ENCODE measurements around the gene ANKS6.

ANKS6 gene

GRCh38 chr9:98781588-98782383 is 14.6 kb downstream of the ANKS6 start:
- no peak overlapping the region for H3K27ac ChIP-seq (ENCODE audit: low read depth, low read length)
- H2AK5ac ChIP-seq (ENCODE audit: low read length) = no peak overlapping the region

GRCh38 chr9:98780059-98780749 is 16.2 kb downstream of the ANKS6 start:
- WGBS (ENCODE audit: extremely low coverage, insufficient coverage, low lambda C conversion rate) = no CpG with 5 or more reads among the region's 11 CpGs

More at GRCh38 chr9:98781588-98782383, 14.6 kb downstream of the ANKS6 start:
- Histone ChIP-seq H3K4me3 (ENCODE audit: low read length) (no peak overlapping the region), H2BK15ac (replicated peaks; ENCODE audit: low read depth) (no peak overlapping the region), H3K18ac (ENCODE audit: low read length) (no peak overlapping the region), H3K56ac (ENCODE audit: low read length) (no peak overlapping the region), H3K4ac (ENCODE audit: low read depth, low read length) (no peak overlapping the region), H2BK5ac (ENCODE audit: low read length) (no peak overlapping the region), H3K79me2 (ENCODE audit: control insufficient read depth, insufficient read depth, low read length) (no peaks in the 10 kb centered on the region), H3K79me1 (ENCODE audit: low read length) (no peaks in the 10 kb centered on the region), H4K5ac (ENCODE audit: low read length) (no peak overlapping the region), H3K9ac (ENCODE audit: low read length) (no peak overlapping the region), H3K4me2 (ENCODE audit: low read length) (no peak overlapping the region), H4K8ac (ENCODE audit: low read depth, low read length) (no peak overlapping the region), H2BK120ac (ENCODE audit: low read depth, low read length) (no peak overlapping the region), H3K4me1 (ENCODE audit: control insufficient read depth, low read depth, low read length) (no peaks in the 10 kb centered on the region), H3K36me3 (ENCODE audit: control insufficient read depth, insufficient read depth, low read length) (peaks cover 5% of the 10 kb centered on the region), H3K23ac (ENCODE audit: low read length) (no peak overlapping the region), H3K27me3 (ENCODE audit: insufficient read depth, low read length, poor library complexity) (no peaks in the 10 kb centered on the region)
- DNase-seq = no peak
- WGBS (ENCODE audit: extremely low coverage, insufficient coverage, low lambda C conversion rate) = no CpG with 5 or more reads among the region's 11 CpGs

GRCh38 chr9:98778711-98779530 is 17.4 kb downstream of the ANKS6 start:
- WGBS (ENCODE audit: extremely low coverage, insufficient coverage, low lambda C conversion rate) = no CpG with 5 or more reads among the region's 8 CpGs
- no peak overlapping the region for H4K8ac ChIP-seq (ENCODE audit: low read depth, low read length)
- no peak overlapping the region for H3K27ac ChIP-seq (ENCODE audit: low read depth, low read length)

More at GRCh38 chr9:98780059-98780749, 16.2 kb downstream of the ANKS6 start:
- Histone ChIP-seq H3K79me2 (ENCODE audit: control insufficient read depth, insufficient read depth, low read length) (no peaks in the 10 kb centered on the region), H3K4me1 (ENCODE audit: control insufficient read depth, low read depth, low read length) (no peaks in the 10 kb centered on the region), H3K36me3 (ENCODE audit: control insufficient read depth, insufficient read depth, low read length) (peaks cover 5% of the 10 kb centered on the region), H3K18ac (ENCODE audit: low read length) (no peak overlapping the region), H2BK15ac (replicated peaks; ENCODE audit: low read depth) (no peak overlapping the region), H2BK5ac (ENCODE audit: low read length) (no peak overlapping the region), H3K4ac (ENCODE audit: low read depth, low read length) (no peak overlapping the region), H3K9ac (ENCODE audit: low read length) (no peak overlapping the region), H2BK120ac (ENCODE audit: low read depth, low read length) (no peak overlapping the region), H3K23ac (ENCODE audit: low read length) (no peak overlapping the region), H3K4me3 (ENCODE audit: low read length) (no peak overlapping the region), H3K27me3 (ENCODE audit: insufficient read depth, low read length, poor library complexity) (no peaks in the 10 kb centered on the region), H2AK5ac (ENCODE audit: low read length) (no peak overlapping the region), H4K8ac (ENCODE audit: low read depth, low read length) (no peak overlapping the region), H3K4me2 (ENCODE audit: low read length) (no peak overlapping the region), H3K79me1 (ENCODE audit: low read length) (no peaks in the 10 kb centered on the region), H3K27ac (ENCODE audit: low read depth, low read length) (no peak overlapping the region), H4K5ac (ENCODE audit: low read length) (no peak overlapping the region), H3K56ac (ENCODE audit: low read length) (no peak overlapping the region)
- no peak for DNase-seq

GRCh38 chr9:98778251-98778650 is 18.1 kb downstream of the ANKS6 start:
- no peak overlapping the region for H3K4ac ChIP-seq (ENCODE audit: low read depth, low read length)
- no peak overlapping the region for H2BK120ac ChIP-seq (ENCODE audit: low read depth, low read length)
- DNase-seq = no peak
- no peak overlapping the region for H2AK5ac ChIP-seq (ENCODE audit: low read length)
- H4K5ac ChIP-seq (ENCODE audit: low read length) = no peak overlapping the region
- H3K27ac ChIP-seq (ENCODE audit: low read depth, low read length) = no peak overlapping the region
- no peak overlapping the region for H4K8ac ChIP-seq (ENCODE audit: low read depth, low read length)
- H3K79me2 ChIP-seq (ENCODE audit: control insufficient read depth, insufficient read depth, low read length) = no peaks in the 10 kb centered on the region
- H2BK15ac ChIP-seq (replicated peaks; ENCODE audit: low read depth) = no peak overlapping the region
- H3K4me3 ChIP-seq (ENCODE audit: low read length) = no peak overlapping the region
- no peaks in the 10 kb centered on the region for H3K27me3 ChIP-seq (ENCODE audit: insufficient read depth, low read length, poor library complexity)
- H3K36me3 ChIP-seq (ENCODE audit: control insufficient read depth, insufficient read depth, low read length) = peaks cover 6% of the 10 kb centered on the region
- no peak overlapping the region for H3K23ac ChIP-seq (ENCODE audit: low read length)
- H3K9ac ChIP-seq (ENCODE audit: low read length) = no peak overlapping the region
- no CpG with 5 or more reads among the region's 8 CpGs for WGBS (ENCODE audit: extremely low coverage, insufficient coverage, low lambda C conversion rate)
- no peak overlapping the region for H3K4me2 ChIP-seq (ENCODE audit: low read length)
- no peaks in the 10 kb centered on the region for H3K4me1 ChIP-seq (ENCODE audit: control insufficient read depth, low read depth, low read length)
- H3K18ac ChIP-seq (ENCODE audit: low read length) = no peak overlapping the region
- H2BK5ac ChIP-seq (ENCODE audit: low read length) = no peak overlapping the region
- H3K79me1 ChIP-seq (ENCODE audit: low read length) = no peaks in the 10 kb centered on the region
- H3K56ac ChIP-seq (ENCODE audit: low read length) = no peak overlapping the region

More at GRCh38 chr9:98778711-98779530, 17.4 kb downstream of the ANKS6 start:
- H2BK120ac ChIP-seq (ENCODE audit: low read depth, low read length) = no peak overlapping the region
- no peak overlapping the region for H3K4ac ChIP-seq (ENCODE audit: low read depth, low read length)
- H3K23ac ChIP-seq (ENCODE audit: low read length) = no peak overlapping the region
- H3K9ac ChIP-seq (ENCODE audit: low read length) = no peak overlapping the region
- H3K36me3 ChIP-seq (ENCODE audit: control insufficient read depth, insufficient read depth, low read length) = peaks cover 5% of the 10 kb centered on the region
- no peak overlapping the region for H3K4me2 ChIP-seq (ENCODE audit: low read length)
- no peak overlapping the region for H4K5ac ChIP-seq (ENCODE audit: low read length)
- H3K79me2 ChIP-seq (ENCODE audit: control insufficient read depth, insufficient read depth, low read length) = no peaks in the 10 kb centered on the region
- H2BK15ac ChIP-seq (replicated peaks; ENCODE audit: low read depth) = no peak overlapping the region
- no peak overlapping the region for H2AK5ac ChIP-seq (ENCODE audit: low read length)
- H3K79me1 ChIP-seq (ENCODE audit: low read length) = no peaks in the 10 kb centered on the region
- H3K27me3 ChIP-seq (ENCODE audit: insufficient read depth, low read length, poor library complexity) = no peaks in the 10 kb centered on the region
- no peak overlapping the region for H3K56ac ChIP-seq (ENCODE audit: low read length)
- no peak overlapping the region for H2BK5ac ChIP-seq (ENCODE audit: low read length)
- DNase-seq = no peak
- H3K4me3 ChIP-seq (ENCODE audit: low read length) = no peak overlapping the region
- H3K4me1 ChIP-seq (ENCODE audit: control insufficient read depth, low read depth, low read length) = no peaks in the 10 kb centered on the region
- H3K18ac ChIP-seq (ENCODE audit: low read length) = no peak overlapping the region

- H3K36me3 ChIP-seq (ENCODE audit: control insufficient read depth, insufficient read depth, low read length) = peaks cover 7% of the 10 kb centered on the region
- no peak overlapping the region for H2AK5ac ChIP-seq (ENCODE audit: low read length)
- no peak overlapping the region for H3K9ac ChIP-seq (ENCODE audit: low read length)
- no peaks in the 10 kb centered on the region for H3K27me3 ChIP-seq (ENCODE audit: insufficient read depth, low read length, poor library complexity)
- H3K27ac ChIP-seq (ENCODE audit: low read depth, low read length) = no peak overlapping the region
- no peak overlapping the region for H3K56ac ChIP-seq (ENCODE audit: low read length)
- H3K79me2 ChIP-seq (ENCODE audit: control insufficient read depth, insufficient read depth, low read length) = no peaks in the 10 kb centered on the region
- no peaks in the 10 kb centered on the region for H3K79me1 ChIP-seq (ENCODE audit: low read length)
- H2BK120ac ChIP-seq (ENCODE audit: low read depth, low read length) = no peak overlapping the region
- no peak overlapping the region for H3K4ac ChIP-seq (ENCODE audit: low read depth, low read length)
- H2BK15ac ChIP-seq (replicated peaks; ENCODE audit: low read depth) = no peak overlapping the region
- no peak overlapping the region for H3K4me2 ChIP-seq (ENCODE audit: low read length)
- H4K5ac ChIP-seq (ENCODE audit: low read length) = no peak overlapping the region
- no peak overlapping the region for H2BK5ac ChIP-seq (ENCODE audit: low read length)
- H3K4me1 ChIP-seq (ENCODE audit: control insufficient read depth, low read depth, low read length) = no peaks in the 10 kb centered on the region
- DNase-seq = no peak
- H4K8ac ChIP-seq (ENCODE audit: low read depth, low read length) = no peak overlapping the region
- no peak overlapping the region for H3K4me3 ChIP-seq (ENCODE audit: low read length)
- H3K23ac ChIP-seq (ENCODE audit: low read length) = no peak overlapping the region
- WGBS (ENCODE audit: extremely low coverage, insufficient coverage, low lambda C conversion rate) = no CpG with 5 or more reads among the region's 4 CpGs
- no peak overlapping the region for H3K18ac ChIP-seq (ENCODE audit: low read length)
These were observed 18.7 kb downstream of the ANKS6 start for GRCh38 chr9:98777618-98778017.

Measured in mesendoderm (in vitro differentiated cells).